Lung microvascular endothelial cell (primary cell): Measurements from ENCODE around the gene ZBTB16. TPM values are rescaled to one million over a fixed set of nuclear protein-coding genes. Genes with fewer than 3 reads are reported as not detected.

Source experiments
- DNase-seq, 2 donors: peaks; one replicate each; pipeline versions ENCODE4 v3.0.0 to v3.0.0-alpha.2; 2010; ENCODE audit warnings: low read depth in 2 of 2
- total RNA-seq: library from RNA; depleted of rRNA; stranded (reverse); fragments of >200 nt; gene quantifications from 2 replicates; pipeline ENCODE4 v1.2.1, GENCODE V29; 2014

ZBTB16 gene
- total RNA-seq, 1 donor from 2014 or later, result 22.0 TPM

DNA sequence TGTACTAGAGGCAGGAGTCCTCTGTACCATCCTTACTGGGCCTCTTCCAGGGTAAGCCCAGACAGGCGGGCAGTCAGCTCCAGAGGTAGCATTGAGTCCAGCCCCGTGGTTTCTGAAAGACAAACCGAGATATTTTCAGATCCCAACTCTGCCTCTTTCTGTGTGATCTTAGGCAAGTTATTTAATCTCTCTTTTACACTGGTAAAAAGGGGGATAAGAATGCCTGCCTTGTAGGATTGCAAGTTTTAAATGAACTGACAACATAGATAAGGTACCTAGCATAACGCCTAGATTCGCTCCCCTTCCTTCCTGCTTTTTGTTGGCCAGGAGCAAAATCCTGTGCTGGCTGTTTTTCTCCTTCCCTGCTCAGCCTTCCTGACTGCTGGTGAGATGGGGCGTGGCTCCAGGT lies 180.2 kb downstream of the ZBTB16 start:
- no peak for DNase-seq

DNA sequence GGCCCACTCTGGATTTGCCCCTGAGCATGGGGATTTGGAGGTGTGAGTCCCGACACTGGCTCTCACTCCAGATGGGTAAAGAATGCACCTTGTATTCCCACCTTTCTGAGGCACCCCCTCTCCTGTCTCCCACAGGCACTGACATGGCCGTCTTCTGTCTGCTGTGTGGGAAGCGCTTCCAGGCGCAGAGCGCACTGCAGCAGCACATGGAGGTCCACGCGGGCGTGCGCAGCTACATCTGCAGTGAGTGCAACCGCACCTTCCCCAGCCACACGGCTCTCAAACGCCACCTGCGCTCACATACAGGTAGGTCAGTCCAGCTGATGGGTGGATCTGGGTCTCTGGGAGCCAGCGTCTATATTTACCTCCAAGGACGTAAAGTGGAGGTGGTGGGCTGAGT lies 182.5 kb downstream of the ZBTB16 start:
- no peak for DNase-seq

DNA sequence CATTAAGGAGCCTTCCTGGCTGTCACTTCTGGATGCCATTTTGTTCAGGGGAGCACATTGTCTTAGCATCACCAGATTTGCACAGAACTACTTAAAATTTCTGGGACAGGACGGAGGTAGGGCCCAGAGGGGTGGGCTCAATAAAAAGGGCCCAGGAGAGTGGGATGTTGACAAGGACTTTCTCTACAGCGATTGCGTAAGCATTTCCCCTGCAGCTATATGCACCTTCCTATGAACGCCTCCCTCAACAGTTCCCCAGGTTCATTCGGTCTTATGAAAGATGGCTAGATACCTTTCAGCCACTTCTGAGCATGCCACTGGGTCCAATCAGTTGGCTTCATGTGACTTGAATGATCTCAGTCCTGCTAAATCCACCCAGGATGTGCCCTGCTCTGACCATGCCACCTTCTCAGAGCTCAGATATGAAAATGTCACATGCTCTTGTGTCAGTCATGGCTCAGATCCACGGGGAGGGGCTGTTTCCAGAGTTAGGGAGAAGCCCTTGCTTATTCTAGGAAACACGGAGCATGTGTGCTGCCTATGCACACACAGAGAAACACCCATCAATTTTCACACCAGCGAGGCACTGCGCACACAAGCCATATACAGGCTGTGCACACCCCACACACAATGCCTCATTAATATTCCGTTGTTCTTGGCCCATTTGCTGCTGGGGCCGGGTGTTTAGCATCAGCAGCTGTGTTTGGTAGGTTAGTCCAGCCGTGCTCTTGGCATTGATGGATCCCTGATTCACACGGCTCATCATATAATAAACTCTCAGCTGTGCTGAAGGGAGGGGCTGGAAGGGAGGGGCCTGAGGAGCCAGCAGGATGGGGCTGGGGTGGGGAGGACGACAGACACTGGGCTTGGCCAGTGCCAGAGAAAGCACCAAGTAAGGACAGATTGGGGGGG lies 184.2 kb downstream of the ZBTB16 start:
- DNase-seq, result peak in 1 of 2 donors; percentile 32

DNA sequence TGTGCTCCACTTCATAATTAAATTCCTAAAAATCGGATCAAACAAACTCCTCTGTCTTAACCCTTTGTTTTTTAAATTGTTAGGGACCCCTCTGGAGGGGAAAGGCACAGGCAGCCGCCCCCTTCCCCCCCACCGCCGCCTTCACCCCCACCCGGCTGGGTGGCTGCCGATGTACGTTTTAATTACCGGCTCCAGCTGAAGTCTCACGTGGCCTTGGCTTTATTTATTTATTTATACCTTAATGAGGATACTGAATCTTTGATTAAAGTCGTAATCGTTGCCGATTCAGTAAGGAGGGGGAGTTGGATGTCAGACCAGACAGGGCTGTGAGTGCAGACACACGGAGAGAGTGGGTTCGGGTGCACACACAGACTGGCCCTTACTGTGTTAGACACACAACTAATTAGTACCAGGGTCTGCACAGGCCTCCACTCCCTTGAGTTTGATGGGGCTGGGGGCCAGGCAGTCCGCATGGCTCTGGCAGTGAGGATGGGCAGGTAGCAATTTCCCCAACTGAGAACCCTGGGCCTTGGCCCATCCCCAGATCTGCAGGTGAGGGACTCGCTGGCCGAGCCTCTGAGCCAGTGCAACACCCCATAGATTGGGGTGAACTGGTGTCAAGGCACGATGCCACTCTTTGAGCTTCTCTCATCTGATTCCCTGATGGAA lies 185.3 kb downstream of the ZBTB16 start:
- DNase-seq, result no peak

DNA sequence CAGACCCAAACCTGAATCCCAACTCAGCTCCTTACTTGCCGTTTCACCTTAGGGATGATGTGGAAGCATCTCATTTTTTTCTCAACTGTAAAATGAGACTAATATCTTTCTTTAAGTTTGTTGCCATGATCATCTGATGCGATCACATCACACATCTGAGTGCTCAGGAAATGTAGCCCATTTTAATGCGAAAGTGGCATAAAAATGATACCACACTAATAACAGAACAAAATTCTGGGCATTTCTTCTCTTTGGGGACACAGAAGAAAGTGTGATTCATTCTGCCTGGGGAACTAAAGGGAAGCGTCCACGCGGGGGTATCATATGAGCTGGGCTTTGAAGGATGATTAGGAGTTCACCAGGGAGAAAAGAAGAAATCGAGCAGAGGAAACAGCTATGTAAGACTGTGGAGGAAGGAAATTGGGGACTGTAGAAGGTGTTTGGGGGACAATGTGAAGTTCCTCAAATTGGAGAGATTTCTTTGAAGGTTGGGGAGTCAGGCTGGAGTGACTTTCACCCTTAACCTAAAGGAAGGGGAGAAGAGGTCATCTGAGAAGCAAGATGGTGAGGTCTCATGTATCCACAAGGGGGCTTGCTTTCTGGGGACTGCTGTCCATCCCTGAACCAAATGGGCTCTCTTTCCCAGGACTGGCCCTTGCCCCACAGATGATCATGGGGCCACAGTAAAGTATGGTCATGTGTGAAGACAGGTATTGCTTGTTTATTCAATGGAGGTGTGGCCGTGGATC lies 187.0 kb downstream of the ZBTB16 start:
- DNase-seq, result no peak

DNA sequence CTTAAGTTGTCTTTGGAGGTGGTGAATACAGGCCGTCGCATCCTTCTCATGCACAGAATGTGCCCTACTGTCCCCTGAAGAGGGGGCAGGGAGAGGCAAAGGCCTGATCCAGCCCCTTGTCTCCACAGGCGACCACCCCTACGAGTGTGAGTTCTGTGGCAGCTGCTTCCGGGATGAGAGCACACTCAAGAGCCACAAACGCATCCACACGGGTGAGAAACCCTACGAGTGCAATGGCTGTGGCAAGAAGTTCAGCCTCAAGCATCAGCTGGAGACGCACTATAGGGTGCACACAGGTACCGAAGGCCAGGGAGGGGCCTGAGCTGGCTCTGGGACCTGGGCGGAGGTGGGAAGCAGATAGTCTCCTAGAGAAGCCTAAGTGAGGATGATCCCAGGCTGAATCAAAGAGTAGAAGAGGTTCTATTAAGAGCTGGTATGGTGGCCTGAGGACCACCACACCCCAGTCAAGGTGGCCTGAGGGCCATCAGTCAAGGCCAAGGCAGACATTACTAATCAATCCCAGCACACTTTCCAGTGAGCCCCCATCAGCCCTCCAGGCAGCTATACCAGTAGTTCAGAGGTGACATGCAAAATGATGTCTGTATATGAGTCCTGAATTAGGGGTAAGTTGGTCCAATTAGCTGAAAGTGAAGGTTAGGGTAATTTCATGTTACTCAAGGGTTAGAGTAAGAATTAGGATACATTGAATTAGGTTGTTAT lies 187.7 kb downstream of the ZBTB16 start:
- no peak for DNase-seq

DNA sequence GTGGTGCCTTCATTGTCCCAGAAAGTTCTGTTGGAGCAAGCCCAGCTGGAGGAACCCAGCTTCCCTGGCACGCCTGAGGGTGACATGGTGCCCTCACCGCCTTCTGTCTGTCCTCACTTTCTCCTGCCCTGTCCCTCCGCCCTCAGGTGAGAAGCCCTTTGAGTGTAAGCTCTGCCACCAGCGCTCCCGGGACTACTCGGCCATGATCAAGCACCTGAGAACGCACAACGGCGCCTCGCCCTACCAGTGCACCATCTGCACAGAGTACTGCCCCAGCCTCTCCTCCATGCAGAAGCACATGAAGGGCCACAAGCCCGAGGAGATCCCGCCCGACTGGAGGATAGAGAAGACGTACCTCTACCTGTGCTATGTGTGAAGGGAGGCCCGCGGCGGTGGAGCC lies 190.7 kb downstream of the ZBTB16 start:
- no peak for DNase-seq

DNA sequence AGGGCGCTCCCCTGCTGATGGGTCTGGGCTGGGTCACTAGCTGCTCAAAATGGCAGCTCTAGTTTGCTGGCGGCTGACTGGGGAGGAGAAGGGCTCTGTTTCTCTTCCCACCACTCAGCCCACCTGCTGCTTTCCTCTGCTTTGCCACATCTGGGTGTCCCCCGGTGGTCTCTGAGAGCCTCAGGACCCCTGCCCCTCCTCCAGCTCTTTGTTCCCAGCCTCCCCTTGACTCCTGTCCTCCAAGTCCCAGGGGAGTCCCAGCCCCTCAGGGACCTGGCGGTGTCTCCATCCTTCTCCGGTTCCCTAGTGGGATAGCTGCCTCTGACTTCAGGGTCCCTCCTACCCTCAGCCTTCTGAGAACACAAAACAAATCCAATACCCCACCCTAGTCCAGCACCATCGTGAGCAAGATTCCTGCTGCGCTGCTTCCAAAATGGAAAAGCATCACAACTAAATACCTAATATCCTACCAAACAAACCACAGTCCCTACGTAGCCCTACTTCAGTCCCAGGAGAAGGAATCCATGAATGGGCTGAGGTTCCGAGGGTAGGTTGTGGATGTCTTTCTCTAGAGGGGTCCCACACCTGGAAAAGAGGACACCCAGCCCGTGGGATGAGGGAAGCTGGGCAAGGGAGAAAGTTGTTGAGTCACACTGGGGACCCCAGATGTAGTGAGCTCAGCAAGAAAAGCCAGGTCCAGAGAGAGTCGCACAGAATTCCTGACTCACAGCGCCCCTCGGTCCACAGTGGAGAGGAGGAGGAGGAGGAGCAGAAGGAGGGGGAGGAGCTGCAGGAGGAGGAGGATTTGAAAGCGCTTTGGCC lies 191.7 kb downstream of the ZBTB16 start:
- DNase-seq, result no peak

DNA sequence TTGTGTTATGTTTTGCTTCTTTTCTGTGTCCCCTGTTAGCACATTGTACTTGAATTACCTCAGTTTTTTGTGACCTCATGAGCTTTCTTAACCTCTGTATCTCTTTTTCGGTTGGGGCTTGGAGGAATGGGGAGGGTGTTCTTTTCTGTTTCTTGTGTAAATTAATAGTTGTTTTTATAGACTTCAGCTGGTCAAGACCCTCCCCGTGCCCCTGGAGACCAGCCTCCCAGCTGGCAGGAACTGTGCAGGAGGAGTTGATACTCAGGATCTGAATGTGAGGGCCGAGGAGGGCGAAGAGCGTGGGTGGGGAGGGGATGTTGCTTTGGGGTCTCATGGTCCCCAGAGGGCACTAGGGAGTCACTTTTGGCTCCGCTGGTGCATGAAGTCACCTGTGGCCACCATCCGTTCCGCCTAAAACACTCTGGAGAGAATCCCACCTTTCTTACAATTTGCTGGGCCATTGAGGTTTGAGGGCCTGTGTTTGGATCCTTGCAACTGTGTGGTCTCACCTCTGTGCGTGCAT lies 192.4 kb downstream of the ZBTB16 start:
- DNase-seq, result no peak

DNA sequence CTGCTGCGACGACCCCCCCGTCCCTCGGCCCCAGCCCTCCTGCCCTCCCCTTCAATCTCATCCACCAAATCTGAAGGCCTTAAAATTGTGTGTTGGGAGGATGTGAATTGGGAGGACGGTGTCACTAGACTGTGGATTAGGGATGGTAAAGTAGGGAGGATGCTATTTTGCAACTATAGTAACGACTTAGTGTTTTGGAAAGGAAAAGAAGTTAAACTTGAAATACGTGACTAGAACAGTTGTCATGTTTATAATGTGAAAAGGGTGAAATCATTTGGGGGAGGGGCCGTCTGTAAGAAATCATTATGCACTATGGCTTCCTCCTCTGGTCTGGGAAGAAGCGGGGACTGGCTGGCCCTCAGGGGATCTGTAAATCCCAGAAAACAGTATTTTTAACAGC lies 193.3 kb downstream of the ZBTB16 start:
- no peak for DNase-seq

DNA sequence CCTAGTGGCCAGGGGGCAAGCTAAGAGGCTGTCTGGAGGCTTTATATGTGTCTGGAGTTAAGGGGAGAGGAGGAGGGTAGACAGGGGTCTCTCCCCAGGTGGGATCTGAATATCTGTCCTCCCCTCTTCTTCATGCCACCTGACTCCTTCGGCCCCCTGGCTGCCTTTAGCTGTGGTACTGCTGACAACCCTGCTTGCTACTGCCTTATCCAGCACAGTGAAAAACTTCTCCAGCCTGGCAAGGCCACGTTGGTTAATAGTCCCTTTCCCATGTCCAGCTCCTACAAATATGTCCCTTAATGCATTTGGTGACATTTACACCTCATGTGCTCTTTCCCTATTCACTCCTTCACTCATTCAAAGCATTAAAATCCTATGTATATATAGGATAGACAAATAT lies 194.3 kb downstream of the ZBTB16 start:
- no peak for DNase-seq

DNA sequence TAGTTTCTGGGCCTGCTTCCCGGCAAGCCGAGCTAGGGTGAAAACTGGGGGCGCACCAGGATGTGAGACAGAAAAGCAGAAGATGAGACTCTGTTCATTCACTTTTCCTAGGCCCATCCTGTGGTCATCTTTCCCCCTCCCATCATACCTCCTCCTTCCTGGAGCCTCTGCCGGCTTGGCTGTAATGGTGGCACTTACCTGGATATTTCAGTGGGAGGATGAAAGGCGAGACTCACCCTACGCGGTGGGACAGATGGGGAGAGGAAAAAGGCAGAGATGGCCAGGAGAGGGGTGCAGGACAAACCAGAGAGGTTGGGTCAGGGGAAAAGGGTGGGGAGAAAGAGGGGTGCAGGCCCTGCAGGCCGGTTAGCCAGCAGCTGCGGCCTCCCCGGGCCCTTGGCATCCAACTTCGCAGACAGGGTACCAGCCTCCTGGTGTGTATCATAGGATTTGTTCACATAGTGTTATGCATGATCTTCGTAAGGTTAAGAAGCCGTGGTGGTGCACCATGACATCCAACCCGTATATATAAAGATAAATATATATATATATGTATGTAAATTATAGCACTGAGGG lies 195.1 kb downstream of the ZBTB16 start:
- DNase-seq, result no peak

DNA sequence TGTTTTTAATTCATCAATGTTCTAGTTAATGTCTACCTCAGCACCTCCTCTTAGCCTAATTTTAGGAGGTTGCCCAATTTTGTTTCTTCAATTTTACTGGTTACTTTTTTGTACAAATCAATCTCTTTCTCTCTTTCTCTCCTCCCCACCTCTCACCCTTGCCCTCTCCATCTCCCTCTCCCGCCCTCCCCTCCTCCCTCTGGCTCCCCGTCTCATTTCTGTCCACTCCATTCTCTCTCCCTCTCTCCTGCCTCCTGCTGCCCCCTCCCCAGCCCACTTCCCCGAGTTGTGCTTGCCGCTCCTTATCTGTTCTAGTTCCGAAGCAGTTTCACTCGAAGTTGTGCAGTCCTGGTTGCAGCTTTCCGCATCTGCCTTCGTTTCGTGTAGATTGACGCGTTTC lies 195.8 kb downstream of the ZBTB16 start:
- no peak for DNase-seq

DNA sequence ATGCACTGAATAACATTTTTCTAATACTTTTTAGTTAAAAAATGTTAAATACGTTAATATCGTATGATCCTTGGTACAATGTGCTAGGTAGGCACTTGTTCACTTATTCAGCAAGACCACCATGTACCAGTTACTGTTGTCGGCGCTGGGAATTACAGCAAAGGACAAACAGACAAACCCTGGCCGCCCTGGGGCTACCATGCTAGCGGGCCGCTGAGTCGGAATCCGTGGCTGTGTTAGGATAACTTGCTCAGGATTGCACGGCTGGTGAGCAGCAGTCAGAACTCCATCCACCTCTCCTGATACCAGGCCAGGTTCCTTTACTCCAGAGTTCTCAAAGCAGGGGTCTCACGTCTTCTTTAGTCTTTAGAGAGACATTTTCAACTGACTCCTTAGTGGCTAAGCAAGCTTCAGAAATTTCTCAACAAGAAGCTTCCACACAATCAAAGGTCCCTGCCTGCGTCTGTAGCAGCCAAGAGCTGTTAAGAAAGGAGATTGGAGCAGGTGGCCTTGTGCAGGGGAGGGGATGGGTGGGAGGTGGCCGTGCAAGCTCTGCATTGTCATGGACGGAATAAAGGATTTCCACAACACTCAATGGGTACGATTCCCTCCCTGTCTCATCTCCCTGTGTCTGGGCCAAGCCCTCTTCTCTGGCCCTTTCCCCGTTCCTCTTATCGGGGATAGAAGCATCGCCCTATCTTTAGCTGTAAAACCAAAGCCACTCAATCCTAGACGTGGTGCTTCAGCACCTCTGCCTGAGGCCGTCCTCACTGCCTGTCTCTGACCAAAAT lies 196.9 kb downstream of the ZBTB16 start:
- DNase-seq, result no peak

DNA sequence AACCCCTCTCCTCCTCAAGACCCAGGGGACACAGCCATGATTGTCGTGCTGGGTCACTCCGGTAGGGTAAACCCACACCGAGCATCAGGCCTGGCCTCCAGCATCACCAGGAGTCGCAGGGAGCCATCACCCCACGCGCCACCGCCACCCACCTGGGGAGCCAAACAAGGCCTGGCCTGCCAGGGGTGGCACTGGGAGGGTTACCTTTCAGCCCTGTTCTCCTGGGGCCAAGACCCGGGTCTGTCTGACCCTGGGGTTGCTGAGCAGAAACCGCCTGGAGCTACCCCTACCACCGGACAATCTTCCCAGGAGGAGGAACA lies 197.4 kb downstream of the ZBTB16 start:
- DNase-seq, result no peak

DNA sequence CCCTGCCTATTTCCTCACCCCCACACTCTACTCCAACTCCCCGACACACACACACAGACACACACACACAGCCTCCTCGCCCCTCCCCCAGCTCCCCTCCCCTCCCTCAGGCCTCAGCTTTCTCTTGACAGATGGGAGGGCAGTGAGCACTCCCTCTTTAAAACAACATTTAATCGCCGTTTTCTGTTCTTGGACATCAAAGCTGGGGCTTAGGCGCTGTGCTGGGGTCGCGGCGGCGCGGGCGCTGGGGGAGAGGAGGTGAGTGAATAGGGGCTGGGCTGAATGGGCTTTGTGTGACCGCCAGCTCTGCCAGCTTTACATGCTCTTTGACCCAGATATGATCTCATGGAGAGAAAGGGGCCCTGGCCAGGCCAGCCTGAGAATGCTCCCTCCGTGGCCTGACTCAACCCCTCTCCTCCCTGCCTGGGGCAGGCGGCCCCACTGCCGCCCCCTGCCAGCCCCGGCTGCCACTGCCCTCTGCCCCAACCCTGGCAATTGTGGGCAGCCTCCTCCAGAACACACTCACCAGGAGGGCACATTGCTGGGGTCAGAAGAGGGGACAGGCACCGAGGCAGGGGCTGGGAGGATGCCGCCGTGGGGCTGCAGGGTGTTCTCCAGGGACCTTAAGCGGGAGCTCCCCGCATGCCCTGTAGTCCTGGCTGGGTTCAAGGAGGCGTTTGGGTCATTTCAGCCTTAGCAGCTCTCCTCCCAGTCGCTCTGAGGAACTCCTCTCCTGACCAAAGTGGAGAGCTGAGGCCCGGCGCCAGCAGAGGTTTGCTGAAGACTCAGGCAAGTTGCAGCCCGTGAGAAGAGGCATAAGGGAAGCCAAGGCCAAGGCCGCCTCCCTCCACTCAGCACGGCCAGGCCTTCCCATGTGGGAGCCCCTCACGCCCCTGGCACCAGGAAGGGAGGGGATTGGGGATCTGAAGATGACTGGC lies 198.4 kb downstream of the ZBTB16 start:
- DNase-seq, result peak in 1 of 2 donors; percentile 62

DNA sequence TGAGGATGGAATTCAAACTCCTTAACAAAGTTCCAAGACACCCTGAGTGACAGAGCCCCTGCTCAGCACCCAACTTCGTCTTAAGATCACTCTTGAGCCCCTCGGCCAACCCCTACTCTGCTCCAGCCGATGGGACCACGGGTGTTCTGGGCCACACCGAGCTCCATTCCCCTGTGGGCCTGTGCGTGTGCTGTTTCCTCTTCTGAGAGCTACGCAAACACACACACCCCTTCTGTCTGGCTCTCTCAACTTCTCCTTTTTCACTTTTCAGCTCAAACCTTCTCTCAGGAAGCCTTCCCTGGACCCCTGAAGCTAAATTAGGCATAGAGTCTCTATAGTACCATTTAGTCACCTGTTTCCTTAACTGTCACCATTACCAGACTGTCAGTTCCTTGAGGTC lies 199.2 kb downstream of the ZBTB16 start:
- no peak for DNase-seq

DNA sequence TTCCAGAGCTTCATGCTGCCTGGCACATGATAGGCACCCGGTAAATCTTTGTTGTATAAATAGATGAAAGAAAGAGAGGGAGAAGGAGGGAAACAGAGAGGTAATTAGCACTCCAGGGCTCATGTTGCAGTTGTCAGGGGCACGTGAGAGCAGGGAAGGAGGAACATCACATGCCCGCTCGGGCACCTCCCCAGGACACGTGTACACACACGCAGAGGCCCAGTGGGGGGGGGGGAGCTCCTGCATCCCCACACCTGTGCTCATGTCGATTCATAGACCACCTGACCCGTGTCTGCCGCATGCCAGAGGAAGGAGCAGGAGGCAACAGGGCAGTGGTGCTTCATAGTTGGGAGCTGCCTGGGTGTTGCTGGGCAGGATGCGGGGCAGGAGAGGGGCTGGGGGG lies 199.6 kb downstream of the ZBTB16 start:
- no peak for DNase-seq
